NCI-H510A treated with DMSO at 0.1 percent for 48 hours (cell line): ENCODE results near the gene MAP4K5.
A peak's percentile ranks its signal among the peaks of the same experiment; 100 is the strongest.

Experiments used
- DNase-seq: peaks from one replicate; lab custom pipeline; 2025; lab: John Stamatoyannopoulos, UW

MAP4K5 gene

GRCh38 chr14:50399251-50400032, 132.9 kb downstream of the MAP4K5 start:
- no peak for DNase-seq

- DNase-seq = no peak
These were observed 134.2 kb downstream of the MAP4K5 start for GRCh38 chr14:50398189-50398580.

- DNase-seq = no peak
These were observed 134.8 kb downstream of the MAP4K5 start for GRCh38 chr14:50397390-50398188.

- DNase-seq = peak; percentile 55
These were observed 135.6 kb downstream of the MAP4K5 start, which contains the start of gene CDKL1 for GRCh38 chr14:50396631-50397389. Gene CDKL1 (minus strand): TSS chr14:50396881. CDS start chr14:50395868, 1,013 bp downstream.

- no peak for DNase-seq
These were observed 136.9 kb downstream of the MAP4K5 start for GRCh38 chr14:50395448-50395847.

DNA sequence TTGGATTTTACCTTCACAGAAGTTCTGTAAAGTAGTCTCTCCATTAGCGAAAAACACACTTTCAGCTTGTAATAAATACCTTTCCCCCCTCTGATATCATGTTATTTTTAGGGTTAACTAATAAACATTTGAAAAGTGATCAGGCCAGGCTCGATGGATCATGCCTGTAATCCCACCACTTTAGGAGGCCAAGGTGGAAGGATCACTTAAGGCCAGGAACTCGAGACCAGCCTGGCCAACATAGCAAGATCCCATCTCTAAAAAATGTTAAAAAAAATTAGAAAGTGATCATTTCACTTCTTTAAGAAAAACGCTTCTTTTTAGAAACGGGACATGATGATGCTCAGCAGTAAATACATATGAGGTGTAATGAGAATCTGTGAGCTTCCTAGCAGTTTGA, 137.7 kb downstream of the MAP4K5 start:
- no peak for DNase-seq

DNA sequence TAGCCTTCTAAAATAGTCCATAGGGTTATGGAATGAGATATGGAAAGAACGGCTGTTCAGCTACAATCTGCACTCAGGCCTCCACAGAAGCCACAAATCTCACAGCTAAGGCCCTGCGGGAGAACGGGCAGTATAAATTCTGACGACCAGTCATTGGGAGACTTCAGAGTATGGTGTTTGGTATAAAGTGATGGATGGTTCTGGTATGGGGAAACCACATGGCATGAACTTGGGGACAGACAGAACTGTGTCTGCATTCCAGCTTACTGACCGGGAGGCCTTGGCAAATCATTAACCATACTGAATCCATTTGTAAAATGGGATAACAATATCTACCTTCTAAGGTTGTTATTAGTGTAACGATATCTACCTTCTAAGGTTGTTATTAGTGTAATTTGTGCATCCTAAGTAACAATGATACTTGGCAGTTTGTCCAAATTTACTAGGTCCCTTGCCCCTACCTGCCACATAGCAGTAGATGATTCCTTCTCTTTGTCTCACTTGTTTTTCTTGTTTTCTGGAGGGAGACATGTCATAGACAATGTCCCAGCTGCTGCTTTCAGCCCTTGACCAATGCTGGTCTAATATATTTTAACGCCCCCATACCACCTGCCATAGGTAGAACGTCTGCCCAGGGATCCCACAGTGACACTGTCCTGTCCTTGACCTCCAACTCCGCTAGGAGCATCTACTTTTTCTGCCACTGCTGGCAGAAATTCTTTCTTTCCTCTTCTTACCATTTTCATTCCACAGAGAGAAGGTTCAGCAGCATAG, 142.5 kb downstream of the MAP4K5 start:
- no peak for DNase-seq

DNA sequence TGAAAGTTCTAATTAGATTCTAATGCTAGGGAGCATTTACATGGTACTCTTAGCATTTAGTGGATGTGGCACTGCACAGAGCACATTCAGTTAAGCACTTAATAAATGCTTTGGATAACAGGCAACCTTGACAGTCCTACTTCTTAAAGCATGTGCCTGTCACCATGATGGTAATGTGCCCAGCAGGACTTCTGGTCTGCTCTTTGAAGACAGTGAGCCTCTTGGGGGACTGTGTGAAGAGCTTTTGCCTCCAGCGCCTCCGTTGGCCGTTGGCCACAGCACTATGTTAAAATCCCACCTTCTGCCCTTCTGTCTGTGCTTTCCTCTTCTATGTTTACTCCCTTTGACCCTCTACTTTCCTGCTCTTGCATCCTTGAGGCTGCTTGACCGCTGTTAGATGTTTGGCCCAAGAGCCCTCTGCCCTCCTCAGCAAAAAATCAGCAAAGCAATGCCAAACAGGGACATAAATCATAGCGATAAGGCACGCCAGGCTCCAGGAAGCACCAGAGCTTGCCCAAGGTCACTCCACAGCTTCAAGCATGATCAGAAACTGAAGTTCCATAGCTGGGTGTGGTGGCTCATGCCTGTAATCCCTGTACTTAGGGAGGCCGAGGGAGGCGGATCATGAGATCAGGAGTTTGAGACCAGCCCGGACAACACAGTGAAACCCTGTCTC, 144.0 kb downstream of the MAP4K5 start:
- DNase-seq = no peak

DNA sequence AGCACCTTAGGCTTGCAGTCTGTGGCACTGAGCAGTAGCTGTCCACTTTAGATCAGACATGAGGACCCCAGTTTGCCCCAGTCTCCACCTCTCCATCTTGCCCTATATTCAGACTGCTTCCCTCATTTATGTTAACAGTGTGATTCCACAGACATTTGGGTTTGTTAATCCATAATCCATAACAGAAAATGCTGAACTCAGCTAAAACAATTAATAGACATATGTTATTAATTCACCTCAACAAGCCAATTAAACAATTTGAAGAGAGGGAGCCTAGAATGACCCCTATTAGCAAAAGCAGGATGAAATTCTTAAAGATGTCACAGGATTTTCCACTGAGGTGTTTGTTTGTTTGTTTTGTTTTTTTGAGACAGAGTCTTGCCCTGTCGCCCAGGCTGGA, 144.8 kb downstream of the MAP4K5 start:
- no peak for DNase-seq

DNA sequence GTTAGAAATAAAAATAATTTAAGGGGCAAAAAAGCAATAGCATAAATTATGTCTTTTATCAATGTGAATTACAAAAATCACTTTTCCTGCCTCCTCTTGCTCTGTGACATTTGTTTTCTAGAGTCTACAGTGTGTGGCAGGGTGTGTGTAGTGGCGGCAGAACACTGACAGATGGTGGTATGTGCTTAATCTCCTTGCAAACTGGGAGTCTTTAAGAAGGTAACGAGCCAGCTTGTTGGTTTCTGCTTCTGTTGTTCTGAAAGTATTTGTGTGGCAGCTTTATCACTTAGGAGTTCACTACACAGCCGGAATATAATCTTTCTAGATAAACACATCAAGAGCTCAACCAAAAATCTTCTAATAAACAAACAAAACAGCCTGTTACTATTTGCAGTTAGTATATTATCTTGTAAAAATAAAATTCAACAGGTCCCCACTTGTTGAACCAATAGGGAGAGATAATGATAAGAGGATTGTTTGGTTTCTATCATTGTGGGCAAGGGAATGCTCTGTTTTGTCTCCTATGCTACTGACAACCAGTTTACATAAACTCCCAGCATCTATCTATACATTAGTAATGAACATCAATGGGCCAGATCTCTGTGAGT, 148.6 kb downstream of the MAP4K5 start:
- DNase-seq = no peak

- no peak for DNase-seq
These were observed 150.5 kb downstream of the MAP4K5 start for GRCh38 chr14:50381823-50382287.

GRCh38 chr14:50381008-50381407, 151.4 kb downstream of the MAP4K5 start:
- no peak for DNase-seq

DNA sequence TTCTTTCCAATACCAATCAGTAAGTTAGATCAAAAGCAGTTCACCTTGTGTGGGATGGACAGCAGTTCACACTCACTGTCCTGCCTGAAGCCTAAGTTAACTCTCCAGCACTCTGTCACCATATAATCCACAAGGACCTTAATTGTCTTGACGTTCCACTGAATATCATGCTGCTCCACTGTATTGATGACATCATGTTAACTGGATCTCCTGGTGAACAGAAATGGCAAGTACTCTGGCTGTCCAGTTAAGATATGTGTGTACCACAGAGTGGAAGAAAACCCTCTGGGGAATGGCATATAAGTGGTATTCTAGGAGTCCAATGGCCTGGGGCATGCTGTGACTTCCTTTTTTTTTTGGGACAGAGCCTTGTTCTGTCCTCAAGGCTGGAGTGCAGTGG, 151.9 kb downstream of the MAP4K5 start:
- no peak for DNase-seq

- no peak for DNase-seq
These were observed 152.8 kb downstream of the MAP4K5 start for GRCh38 chr14:50379563-50379962.

- no peak for DNase-seq
These were observed 154.8 kb downstream of the MAP4K5 start for GRCh38 chr14:50377550-50378085.

DNA sequence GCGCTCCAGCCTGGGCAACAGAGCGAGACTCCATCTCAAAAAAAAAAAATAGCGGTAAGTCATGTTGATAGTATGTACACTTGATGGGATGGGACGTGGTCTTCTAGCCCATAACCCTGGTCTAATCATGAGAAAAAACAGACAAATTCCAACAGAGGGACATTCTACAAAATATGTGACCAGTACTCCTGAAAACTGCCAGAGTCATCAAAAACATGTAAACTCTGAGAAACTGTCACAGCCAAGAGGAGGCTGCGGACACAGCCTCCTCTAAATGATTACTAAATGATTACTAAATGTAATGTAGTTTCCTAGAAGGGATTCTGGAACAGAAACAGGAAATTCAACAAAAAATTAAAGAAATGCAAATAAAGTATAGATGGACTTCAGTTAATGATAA, 156.6 kb downstream of the MAP4K5 start:
- no peak for DNase-seq

DNA sequence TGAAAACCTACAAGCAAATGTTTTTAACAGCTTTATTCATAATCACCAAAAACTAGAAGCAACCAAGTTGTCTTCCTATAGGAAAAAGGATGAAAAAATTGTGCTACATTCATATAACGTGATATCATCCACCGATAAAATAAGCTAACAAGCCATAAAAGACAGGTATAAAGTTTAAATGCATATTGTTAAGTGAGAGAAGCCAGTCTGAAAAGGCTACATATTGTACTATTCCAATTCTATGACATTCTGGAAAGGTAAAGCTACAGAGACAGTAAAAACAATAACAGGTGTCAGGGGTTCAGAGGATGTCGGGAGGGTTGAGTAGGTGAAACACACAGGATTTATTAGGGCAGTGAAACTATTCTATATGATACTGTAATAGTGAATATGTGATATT, 158.4 kb downstream of the MAP4K5 start:
- DNase-seq = no peak

DNA sequence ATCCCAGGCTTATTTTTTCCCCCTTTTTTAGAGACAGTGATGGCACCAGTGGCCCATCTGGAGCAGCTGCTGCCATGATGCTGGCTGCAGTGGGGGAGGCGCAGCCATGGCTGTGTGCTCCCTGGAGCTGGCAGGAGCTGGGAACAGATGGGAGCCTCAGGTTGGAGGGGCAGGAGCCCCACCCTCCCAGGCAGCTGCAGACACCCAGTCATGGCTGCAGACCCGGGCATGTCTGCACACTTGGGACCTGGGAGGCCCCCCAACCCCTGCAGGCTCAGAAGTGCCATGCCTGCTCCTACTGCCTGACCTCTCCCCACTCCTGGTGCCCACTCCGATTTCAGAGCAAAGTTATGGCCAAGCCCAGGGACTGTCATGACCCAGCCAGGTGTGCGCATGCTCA, 160.8 kb downstream of the MAP4K5 start:
- DNase-seq = no peak
